Raji (cell line): ENCODE measurements around the gene GNB2.
A peak's percentile ranks its signal among the peaks of the same experiment; 100 is the strongest.

Experiments used
- POLR2A ChIP-seq: IDR thresholded peaks from 2 replicates; pipeline ENCODE4 v1.6.1; 2011; ENCODE audit warnings: low read depth, low read length, control low read depth; ENCODE audit not compliant: insufficient read depth

The GNB2 gene

DNA sequence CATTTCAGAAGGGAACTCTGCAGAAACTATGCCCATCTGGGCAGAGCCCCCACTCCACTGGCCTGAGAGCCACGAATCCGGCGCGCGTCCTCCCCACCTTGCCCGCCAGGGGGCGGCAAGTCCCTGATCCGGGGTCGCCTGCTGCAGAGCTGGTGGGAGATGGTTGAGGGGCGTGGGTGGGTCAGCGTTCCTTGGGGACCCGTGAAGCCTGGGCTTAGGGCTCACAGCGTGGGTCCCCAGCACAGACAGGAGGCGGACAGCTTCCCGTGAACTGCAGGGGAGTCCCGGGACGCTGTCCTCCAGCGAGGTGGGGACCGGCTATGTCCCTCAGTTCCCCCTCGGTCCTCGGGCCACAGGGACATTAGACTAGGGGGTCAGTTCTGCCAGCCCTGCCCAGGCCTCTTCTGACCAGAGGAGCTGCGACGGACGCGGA, 31.8 kb downstream of the GNB2 start:
- 0 out of 2 replicates have a peak, but pooled peaks have one; percentile 10 for TF ChIP-seq POLR2A

DNA sequence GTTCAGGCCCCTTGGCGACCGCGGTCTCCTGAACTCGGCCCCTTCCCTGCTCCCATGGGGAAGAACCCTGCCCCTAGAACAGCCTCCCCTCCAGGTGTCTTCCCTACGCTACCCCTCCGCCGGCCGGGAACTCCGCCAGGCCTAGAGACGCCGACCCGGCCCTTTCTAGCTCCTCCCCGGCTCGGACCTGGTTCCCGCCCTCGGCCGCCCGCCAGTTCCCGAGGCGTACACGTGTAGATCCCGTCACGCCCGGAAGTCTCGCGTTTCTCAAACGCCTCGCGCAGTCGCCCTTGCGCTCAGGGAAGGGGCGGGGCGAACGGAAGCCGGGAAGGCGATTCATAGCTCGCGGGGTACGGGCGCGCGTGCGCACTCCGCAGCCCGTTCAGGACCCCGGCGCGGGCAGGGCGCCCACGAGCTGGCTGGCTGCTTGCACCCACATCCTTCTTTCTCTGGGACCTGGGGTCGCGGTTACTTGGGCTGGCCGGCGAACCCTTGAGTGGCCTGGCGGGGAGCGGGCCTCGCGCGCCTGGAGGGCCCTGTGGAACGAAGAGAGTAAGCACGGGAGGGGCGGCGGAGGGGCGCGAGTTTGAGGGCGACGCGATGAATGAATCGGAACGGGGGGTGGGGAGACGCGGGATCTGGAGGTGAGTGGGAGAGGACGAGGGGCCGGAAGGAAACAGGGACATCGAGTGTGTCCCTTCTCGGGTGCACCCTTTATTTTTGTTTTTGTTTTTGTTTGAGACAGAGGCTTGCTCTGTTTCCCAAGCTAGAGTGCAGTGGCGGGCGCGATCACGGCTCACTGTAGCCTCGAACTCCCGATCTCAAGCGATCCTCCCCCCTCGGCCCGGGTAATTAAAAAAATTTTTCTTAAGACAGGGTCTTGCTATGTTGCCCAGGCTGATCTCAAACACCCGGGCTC, 32.5 kb downstream of the GNB2 start, which contains the start of gene POP7:
TSS of gene POP7 (plus strand) at position 369 of the 919 bp plus-strand sequence. CDS start 710 bp downstream, outside the sequence.
- peak; percentile 92 for TF ChIP-seq POLR2A

DNA sequence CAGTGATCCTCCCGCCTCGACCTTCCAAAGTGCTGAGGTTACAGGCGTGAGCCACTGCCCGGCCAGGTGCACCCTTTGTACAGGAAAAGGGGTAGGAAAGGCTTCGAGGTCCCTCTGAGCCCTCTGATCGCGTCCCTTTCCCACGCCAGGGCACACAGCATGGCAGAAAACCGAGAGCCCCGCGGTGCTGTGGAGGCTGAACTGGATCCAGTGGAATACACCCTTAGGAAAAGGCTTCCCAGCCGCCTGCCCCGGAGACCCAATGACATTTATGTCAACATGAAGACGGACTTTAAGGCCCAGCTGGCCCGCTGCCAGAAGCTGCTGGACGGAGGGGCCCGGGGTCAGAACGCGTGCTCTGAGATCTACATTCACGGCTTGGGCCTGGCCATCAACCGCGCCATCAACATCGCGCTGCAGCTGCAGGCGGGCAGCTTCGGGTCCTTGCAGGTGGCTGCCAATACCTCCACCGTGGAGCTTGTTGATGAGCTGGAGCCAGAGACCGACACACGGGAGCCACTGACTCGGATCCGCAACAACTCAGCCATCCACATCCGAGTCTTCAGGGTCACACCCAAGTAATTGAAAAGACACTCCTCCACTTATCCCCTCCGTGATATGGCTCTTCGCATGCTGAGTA, 33.3 kb downstream of the GNB2 start:
- TF ChIP-seq POLR2A, result no peak

DNA sequence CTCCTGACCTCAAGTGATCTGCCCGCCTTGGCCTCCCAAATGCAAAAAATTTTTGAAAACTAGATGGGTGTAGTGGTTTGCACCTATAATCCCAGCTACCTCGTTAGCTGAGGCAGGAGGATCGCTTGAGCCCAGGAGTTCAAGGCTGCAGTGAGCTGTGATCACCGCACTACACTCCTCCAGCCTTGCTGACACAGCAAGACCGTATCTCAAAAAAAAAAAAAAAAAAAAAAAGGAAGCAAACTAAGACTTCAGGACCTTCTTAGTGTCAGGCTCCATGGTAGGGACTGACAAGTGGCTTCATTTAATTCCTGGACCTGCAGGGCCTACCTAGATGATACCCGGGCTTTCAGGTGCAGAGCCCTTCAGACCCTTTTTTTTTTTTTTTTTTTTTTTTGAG, 34.9 kb downstream of the GNB2 start:
- no peak for TF ChIP-seq POLR2A

DNA sequence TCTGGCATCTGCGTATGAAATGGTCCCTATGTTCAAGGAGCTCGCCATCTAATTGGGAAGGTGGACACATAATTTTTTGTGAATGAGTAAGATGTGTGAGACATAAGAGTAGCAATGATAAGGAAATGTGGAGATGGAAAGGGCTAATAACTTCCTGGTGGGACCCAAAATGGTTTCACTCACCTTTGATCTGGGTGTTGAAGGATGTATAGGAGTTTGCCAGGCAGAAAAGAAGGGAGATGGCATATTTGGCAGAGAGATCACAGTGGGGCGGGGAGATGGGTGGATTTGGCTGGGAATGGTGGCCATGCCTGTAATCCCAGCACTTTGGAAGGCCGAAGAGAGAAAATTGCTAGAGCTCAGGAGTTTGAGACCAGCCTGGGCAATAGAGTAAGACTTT, 36.9 kb downstream of the GNB2 start:
- TF ChIP-seq POLR2A, result no peak

DNA sequence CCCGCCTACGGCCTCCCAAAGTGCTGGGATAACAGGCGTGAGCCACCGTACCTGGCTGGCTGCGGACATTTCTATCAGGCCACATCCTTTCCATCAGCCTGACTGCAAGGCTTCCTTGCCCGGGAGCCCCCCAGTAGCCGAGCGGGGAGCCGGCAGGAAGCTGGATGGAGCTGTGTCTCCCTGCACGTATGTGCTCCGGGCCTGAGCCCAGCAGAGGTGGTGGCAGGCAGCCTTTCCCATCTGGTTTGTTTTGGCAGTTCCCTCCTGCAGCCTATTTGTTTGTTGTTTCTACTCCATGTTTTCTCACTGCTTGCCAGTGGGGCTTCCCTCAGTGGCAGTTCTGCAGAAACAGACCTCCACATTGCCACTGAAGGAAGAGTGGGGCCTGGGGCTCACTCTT, 37.8 kb downstream of the GNB2 start:
- no peak for TF ChIP-seq POLR2A

DNA sequence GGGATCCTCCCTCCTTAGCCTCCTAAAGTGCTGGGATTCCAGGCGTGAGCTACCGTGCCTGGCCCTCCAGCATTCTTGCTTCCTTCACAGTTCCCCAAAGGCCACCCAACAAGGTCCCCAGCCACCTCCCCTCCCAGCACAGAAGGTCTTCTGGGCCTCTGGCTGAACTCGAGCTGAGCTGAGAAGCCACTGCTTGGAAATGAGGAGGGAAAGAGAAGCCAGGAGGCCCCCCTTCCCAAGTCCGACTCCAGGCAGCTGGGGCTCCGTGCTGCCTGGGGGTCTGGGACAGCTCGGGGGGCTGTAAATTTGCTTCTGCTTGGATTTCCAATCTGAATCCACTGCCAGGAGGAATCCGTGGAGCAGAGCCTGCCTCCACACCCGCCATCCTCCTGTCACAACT, 41.2 kb downstream of the GNB2 start:
- TF ChIP-seq POLR2A, result no peak

DNA sequence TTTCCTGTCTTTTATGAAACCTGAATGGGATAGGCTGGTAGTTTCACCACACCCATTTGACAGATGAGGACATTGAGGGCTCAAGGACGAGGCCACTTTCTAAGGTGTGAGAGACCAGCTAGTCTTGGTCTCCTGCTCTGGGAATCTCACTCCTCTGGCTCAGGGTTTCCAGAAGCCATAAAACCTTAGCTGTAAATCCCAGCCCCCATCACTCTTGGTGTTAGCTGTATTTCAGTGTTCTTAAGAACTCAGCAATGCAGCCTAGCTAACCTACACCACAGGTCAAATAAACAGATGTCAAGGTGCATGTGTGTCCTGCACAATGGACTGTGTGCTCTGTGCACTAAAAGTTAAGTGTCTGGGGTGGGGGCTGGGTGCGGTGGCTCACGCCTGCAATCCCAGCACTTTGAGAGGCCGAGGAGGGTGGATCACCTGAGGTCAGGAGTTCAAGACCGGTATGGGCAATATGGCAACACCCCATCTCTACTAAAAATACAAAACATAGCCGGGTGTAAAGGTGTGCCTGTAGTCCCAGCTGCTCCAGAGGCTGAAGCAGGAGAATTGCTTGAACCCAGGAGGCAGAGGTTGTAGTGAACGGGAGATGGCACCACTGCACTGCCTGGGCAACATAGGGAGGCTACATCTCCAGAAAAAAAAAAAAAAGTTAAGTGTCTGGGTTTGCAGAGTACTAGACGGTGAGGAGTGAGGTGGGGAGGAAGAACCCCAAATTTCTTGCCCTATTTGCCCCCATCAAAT, 46.2 kb downstream of the GNB2 start:
- TF ChIP-seq POLR2A, result no peak

DNA sequence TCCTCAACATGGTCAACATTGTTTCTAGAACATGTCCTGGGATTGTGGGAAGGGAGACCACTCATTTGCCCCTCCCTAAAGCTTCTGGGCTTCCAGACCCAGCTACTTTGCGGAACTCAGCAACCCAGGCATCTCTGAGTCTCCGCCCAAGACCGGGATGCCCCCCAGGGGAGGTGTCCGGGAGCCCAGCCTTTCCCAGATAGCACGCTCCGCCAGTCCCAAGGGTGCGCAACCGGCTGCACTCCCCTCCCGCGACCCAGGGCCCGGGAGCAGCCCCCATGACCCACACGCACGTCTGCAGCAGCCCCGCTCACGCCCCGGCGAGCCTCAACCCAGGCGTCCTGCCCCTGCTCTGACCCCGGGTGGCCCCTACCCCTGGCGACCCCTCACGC, 46.7 kb downstream of the GNB2 start, which contains the start of gene EPO:
TSS of gene EPO (plus strand) at position 190 of the 392 bp plus-strand sequence. CDS start 513 bp downstream, outside the sequence.
- no peak for TF ChIP-seq POLR2A

DNA sequence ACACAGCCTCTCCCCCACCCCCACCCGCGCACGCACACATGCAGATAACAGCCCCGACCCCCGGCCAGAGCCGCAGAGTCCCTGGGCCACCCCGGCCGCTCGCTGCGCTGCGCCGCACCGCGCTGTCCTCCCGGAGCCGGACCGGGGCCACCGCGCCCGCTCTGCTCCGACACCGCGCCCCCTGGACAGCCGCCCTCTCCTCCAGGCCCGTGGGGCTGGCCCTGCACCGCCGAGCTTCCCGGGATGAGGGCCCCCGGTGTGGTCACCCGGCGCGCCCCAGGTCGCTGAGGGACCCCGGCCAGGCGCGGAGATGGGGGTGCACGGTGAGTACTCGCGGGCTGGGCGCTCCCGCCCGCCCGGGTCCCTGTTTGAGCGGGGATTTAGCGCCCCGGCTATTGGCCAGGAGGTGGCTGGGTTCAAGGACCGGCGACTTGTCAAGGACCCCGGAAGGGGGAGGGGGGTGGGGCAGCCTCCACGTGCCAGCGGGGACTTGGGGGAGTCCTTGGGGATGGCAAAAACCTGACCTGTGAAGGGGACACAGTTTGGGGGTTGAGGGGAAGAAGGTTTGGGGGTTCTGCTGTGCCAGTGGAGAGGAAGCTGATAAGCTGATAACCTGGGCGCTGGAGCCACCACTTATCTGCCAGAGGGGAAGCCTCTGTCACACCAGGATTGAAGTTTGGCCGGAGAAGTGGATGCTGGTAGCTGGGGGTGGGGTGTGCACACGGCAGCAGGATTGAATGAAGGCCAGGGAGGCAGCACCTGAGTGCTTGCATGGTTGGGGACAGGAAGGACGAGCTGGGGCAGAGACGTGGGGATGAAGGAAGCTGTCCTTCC, 47.3 kb downstream of the GNB2 start:
- no peak for TF ChIP-seq POLR2A

DNA sequence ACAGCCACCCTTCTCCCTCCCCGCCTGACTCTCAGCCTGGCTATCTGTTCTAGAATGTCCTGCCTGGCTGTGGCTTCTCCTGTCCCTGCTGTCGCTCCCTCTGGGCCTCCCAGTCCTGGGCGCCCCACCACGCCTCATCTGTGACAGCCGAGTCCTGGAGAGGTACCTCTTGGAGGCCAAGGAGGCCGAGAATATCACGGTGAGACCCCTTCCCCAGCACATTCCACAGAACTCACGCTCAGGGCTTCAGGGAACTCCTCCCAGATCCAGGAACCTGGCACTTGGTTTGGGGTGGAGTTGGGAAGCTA, 47.9 kb downstream of the GNB2 start:
- no peak for TF ChIP-seq POLR2A

DNA sequence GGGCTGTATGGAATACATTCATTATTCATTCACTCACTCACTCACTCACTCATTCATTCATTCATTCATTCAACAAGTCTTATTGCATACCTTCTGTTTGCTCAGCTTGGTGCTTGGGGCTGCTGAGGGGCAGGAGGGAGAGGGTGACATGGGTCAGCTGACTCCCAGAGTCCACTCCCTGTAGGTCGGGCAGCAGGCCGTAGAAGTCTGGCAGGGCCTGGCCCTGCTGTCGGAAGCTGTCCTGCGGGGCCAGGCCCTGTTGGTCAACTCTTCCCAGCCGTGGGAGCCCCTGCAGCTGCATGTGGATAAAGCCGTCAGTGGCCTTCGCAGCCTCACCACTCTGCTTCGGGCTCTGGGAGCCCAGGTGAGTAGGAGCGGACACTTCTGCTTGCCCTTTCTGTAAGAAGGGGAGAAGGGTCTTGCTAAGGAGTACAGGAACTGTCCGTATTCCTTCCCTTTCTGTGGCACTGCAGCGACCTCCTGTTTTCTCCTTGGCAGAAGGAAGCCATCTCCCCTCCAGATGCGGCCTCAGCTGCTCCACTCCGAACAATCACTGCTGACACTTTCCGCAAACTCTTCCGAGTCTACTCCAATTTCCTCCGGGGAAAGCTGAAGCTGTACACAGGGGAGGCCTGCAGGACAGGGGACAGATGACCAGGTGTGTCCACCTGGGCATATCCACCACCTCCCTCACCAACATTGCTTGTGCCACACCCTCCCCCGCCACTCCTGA, 49.1 kb downstream of the GNB2 start:
- TF ChIP-seq POLR2A, result no peak

DNA sequence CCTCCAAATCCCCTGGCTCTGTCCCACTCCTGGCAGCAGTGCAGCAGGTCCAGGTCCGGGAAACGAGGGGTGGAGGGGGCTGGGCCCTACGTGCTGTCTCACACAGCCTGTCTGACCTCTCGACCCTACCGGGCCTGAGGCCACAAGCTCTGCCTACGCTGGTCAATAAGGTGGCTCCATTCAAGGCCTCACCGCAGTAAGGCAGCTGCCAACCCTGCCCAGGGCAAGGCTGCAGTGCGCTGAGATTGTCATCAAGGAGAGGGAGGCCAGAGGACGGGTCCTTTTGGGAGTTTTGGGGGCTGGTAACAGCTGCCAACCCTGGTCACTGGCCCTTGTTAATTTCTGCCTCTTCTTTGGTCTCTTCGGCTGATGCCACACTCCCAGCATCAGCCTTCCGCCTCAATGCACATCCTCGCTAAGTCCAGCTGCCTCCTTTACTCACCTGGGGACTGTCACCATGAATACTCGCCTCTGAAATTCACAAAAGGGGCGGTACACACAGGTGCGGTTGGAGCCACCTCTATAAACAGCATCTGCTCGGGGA, 50.3 kb downstream of the GNB2 start:
- TF ChIP-seq POLR2A, result no peak
